Naive thymus-derived CD4-positive, alpha-beta T cell (primary cell): ENCODE measurements around the gene LIF. TPM values are rescaled to one million over a fixed set of nuclear protein-coding genes. Genes with fewer than 3 reads are reported as not detected.
A peak's percentile ranks its signal among the peaks of the same experiment; 100 is the strongest.

ENCODE experiments used
- ATAC-seq: fragments of 150-1000 bp; cut with Tn5 transposase; 2 replicates; pipeline ENCODE4 v1.10.0; 2021; ENCODE audit warnings: mild to moderate bottlenecking, moderate library complexity
- CTCF ChIA-PET: fragments of 350-600 bp; sonication (Branson Sonifier 250); formaldehyde crosslinking; loops from one replicate; lab custom pipeline; 2021; ENCODE audit warnings: antibody characterized with exemption; lab: Charles Lee
- POLR2A ChIA-PET: fragments of 350-600 bp; sonication (Branson Sonifier 250); formaldehyde crosslinking; loops from one replicate; lab custom pipeline; 2021; ENCODE audit warnings: antibody characterized with exemption, inconsistent platforms; lab: Charles Lee
- DNase-seq, 9 donors: peaks; one replicate each; pipeline versions ENCODE4 v3.0.0 to v3.0.0-alpha.2; 2020 to 2022; ENCODE audit warnings: mixed read lengths in 1 of 9
- H3K27ac ChIP-seq: one replicate; pipeline ENCODE4 v1.7.0; 2013; ENCODE audit warnings: mild to moderate bottlenecking, low read depth, low read length, moderate library complexity
- H3K27me3 ChIP-seq, 2 donors: one replicate each; pipeline ENCODE4 v1.7.0; 2013; ENCODE audit warnings: low read length in 2 of 2, mild to moderate bottlenecking in 2 of 2, moderate library complexity in 2 of 2; ENCODE audit not compliant: control insufficient read depth in 2 of 2, insufficient read depth in 2 of 2
- H3K36me3 ChIP-seq, 3 experiments: 1 replicate in 2 of 3; 2 replicates in 1 of 3; pipeline ENCODE4 v1.7.0; 2013; ENCODE audit warnings: low read length in 3 of 3, mild to moderate bottlenecking in 3 of 3, moderate library complexity in 1 of 3; ENCODE audit not compliant: insufficient read depth in 3 of 3, control insufficient read depth in 2 of 3
- H3K4me1 ChIP-seq, 2 donors: one replicate each; pipeline ENCODE4 v1.7.0; 2013; ENCODE audit warnings: low read length in 2 of 2, mild to moderate bottlenecking in 2 of 2, moderate library complexity in 1 of 2; ENCODE audit not compliant: control insufficient read depth in 2 of 2, insufficient read depth in 2 of 2
- H3K4me3 ChIP-seq: 2 replicates; pipeline ENCODE4 v1.7.0; 2013; ENCODE audit warnings: mild to moderate bottlenecking, low read length
- H3K9me3 ChIP-seq, 3 experiments: 1 replicate in 2 of 3; 2 replicates in 1 of 3; pipeline ENCODE4 v1.7.0; 2013; ENCODE audit warnings: low read length in 3 of 3; ENCODE audit not compliant: control insufficient read depth in 2 of 3
- H3K27ac Mint-ChIP-seq, 9 donors: one replicate each; pipeline ENCODE4 v1.8.0; 2020 to 2022; ENCODE audit warnings: mixed read lengths in 9 of 9, mild to moderate bottlenecking in 8 of 9, moderate library complexity in 5 of 9, inconsistent platforms in 2 of 9
- H3K27me3 Mint-ChIP-seq, 5 donors: one replicate each; pipeline ENCODE4 v1.8.0; 2021 to 2022; ENCODE audit warnings: mixed read lengths in 5 of 5, mild to moderate bottlenecking in 1 of 5
- H3K36me3 Mint-ChIP-seq, 5 donors: one replicate each; pipeline ENCODE4 v1.8.0; 2020 to 2022; ENCODE audit warnings: mixed read lengths in 5 of 5, mild to moderate bottlenecking in 3 of 5, inconsistent platforms in 1 of 5
- H3K4me1 Mint-ChIP-seq, 7 donors: one replicate each; pipeline ENCODE4 v1.8.0; 2020 to 2022; ENCODE audit warnings: mixed read lengths in 7 of 7, mild to moderate bottlenecking in 3 of 7, inconsistent platforms in 1 of 7
- H3K4me3 Mint-ChIP-seq, 10 donors: one replicate each; pipeline ENCODE4 v1.8.0; 2020 to 2022; ENCODE audit warnings: mild to moderate bottlenecking in 10 of 10, mixed read lengths in 10 of 10, moderate library complexity in 6 of 10, inconsistent platforms in 2 of 10
- H3K9me3 Mint-ChIP-seq, 11 donors: one replicate each; pipeline ENCODE4 v1.8.0; 2020 to 2022; ENCODE audit warnings: mixed read lengths in 11 of 11, mild to moderate bottlenecking in 4 of 11, inconsistent platforms in 1 of 11, moderate library complexity in 1 of 11
- intact Hi-C, 2 donors: fragments of 100-400 bp; cut with micrococcal nuclease; formaldehyde crosslinking; loops; one replicate each; pipeline ENCODE4 v1.15.1; 2023
- polyA plus RNA-seq, 2 donors: library from polyadenylated mRNA; unstranded; fragments of 300-500 nt; fragmentation: Illumina TruSeq; gene quantifications; one replicate each; pipeline ENCODE4 v1.2.3, GENCODE V29; 2021
- total RNA-seq, 6 experiments: library from RNA in 5 of 6; stranded (reverse) in 5 of 6; gene quantifications; 1 replicate in 5 of 6; 2 replicates in 1 of 6; pipeline ENCODE4 v1.2.3 and lab custom pipeline; 2021 to 2026

LIF gene
- total and polyA plus RNA-seq, 7 experiments from 2014 or later, result 0.64 to 260 (median 0.98) TPM; not detected in 4

DNA sequence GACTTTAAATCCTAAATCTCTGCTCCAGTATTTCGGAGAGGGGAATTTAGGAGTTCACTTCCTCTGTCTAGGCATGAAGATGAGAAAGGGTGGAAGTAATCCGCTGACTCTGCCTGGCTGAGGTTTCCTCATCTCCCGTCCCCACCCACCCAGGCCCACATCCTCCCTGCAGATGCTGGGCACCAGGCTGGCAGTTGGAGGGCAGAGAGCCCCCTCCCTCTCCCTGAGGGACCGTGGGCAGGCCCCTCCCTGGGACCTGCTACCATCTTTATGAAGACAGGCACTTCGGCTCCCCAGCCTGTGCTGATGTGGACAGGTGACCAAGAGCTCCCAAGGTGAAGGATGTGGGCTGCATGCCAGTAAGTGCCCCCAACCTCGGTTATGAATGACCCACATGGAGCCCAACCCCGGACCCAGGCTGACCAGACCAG, 36.1 kb upstream of the LIF start:
- Histone ChIP-seq H3K36me3 (peaks cover 0 to 15% (median 0%) of the 10 kb centered on the region in 3 experiments), H3K27ac (no peak overlapping the region), H3K4me1 (peaks cover 2 to 10% of the 10 kb centered on the region in 2 donors), H3K4me3 (no peak overlapping the region), H3K9me3 (no peaks in the 10 kb centered on the region), H3K27me3 (no peaks in the 10 kb centered on the region)
- peaks cover 0 to 2% (median 0%) of the 10 kb centered on the region in 11 donors for H3K9me3 Mint-ChIP-seq
- no peaks in the 10 kb centered on the region for H3K27me3 Mint-ChIP-seq
- ChIA-PET POLR2A (interaction anchor here (1.3 to 2.5 kb wide), 3 partner anchors 8 to 18 kb away, joined by 3 to 7 read pairs (median 3); no protein-coding TSS in a partner anchor), CTCF (interaction anchor here (0.9 to 8.8 kb wide), 5 partner anchors 17 to 174 kb away, joined by 3 to 85 read pairs (median 5); partner anchors contain the start of gene OSM)
- peak overlapping the region in 1 of 10 donors; percentile 70 for H3K4me3 Mint-ChIP-seq
- peaks cover 0 to 25% (median 7%) of the 10 kb centered on the region in 5 donors for H3K36me3 Mint-ChIP-seq
- no peak for ATAC-seq
- H3K27ac Mint-ChIP-seq, result peak overlapping the region in 1 of 9 donors; percentile 73
- peaks cover 17 to 62% (median 24%) of the 10 kb centered on the region in 7 donors for H3K4me1 Mint-ChIP-seq
- no peak for DNase-seq
- intact Hi-C loops, result no loop called here

DNA sequence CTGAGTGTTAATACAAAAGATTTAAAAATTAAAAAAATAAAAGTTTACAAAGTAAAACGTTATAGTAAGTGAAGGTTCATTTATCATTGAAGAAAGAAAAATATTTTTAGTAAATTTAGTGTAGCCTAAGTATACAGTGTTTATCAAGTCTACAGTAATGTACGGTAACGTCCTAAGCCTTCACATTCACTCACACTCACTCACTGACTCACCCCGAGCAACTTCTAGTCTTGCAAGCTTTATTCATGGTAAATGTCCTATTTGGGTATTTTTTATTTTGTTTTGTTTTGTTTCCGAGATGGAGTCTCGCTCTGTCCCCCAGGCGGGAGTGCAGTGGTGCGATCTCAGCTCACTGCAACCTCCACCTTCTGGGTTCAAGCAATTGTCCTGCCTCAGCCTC, 33.9 kb upstream of the LIF start:
- Mint-ChIP-seq H3K27ac (no peak overlapping the region), H3K36me3 (peaks cover 0 to 31% (median 5%) of the 10 kb centered on the region in 5 donors), H3K27me3 (no peaks in the 10 kb centered on the region), H3K9me3 (peaks cover 0 to 2% (median 0%) of the 10 kb centered on the region in 11 donors), H3K4me3 (no peak overlapping the region), H3K4me1 (peaks cover 22 to 68% (median 36%) of the 10 kb centered on the region in 7 donors)
- ChIA-PET POLR2A (interaction anchor here (0.6 to 1.4 kb wide), 5 partner anchors 9 to 225 kb away, joined by 3 to 5 read pairs (median 3); partner anchors contain the start of gene CASTOR1), CTCF (interaction anchor here (0.8 to 1.3 kb wide), 2 partner anchors 109 to 172 kb away, joined by 4 to 5 read pairs; no protein-coding TSS in a partner anchor)
- Histone ChIP-seq H3K9me3 (no peaks in the 10 kb centered on the region), H3K27me3 (no peaks in the 10 kb centered on the region), H3K36me3 (peaks cover 0 to 5% (median 0%) of the 10 kb centered on the region in 3 experiments), H3K4me1 (peaks cover 5 to 20% of the 10 kb centered on the region in 2 donors), H3K4me3 (no peak overlapping the region), H3K27ac (no peak overlapping the region)
- no peak for ATAC-seq
- no peak for DNase-seq
- intact Hi-C loops, result no loop called here

DNA sequence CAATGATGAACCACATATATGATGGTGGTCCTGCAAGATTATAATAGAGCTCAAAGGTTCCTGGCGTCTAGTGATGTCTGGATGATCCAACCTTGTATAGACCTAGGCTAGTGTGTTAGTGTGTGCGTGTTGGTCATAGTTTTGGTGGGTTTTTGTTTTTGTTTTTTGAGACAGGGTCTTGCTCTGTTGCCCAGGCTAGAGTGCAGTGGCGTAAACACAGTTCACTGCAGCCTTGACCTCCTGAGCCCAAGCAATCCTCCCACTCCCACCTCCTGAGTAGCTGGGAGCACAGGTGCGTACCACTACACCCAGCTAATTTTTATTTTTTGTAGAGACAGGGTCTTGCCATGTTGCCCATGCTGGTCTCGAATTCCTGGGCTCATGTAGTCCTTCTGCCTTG, 33.4 kb upstream of the LIF start:
- ChIA-PET POLR2A (interaction anchor here (0.6 to 2.6 kb wide), 4 partner anchors 9 to 176 kb away, joined by 3 to 11 read pairs (median 4); partner anchors contain the start of genes CASTOR1 and OSM), CTCF (interaction anchor here (0.8 to 1.5 kb wide), 4 partner anchors 8 to 172 kb away, joined by 3 to 7 read pairs (median 4); no protein-coding TSS in a partner anchor)
- no peaks in the 10 kb centered on the region for H3K27me3 ChIP-seq
- Mint-ChIP-seq H3K36me3 (peaks cover 0 to 33% (median 3%) of the 10 kb centered on the region in 5 donors), H3K27me3 (no peaks in the 10 kb centered on the region), H3K4me1 (peaks cover 27 to 69% (median 38%) of the 10 kb centered on the region in 7 donors), H3K27ac (no peak overlapping the region), H3K4me3 (peak overlapping the region in 1 of 10 donors; percentile 37), H3K9me3 (peaks cover 0 to 2% (median 0%) of the 10 kb centered on the region in 11 donors)
- no peak for ATAC-seq
- H3K4me1 ChIP-seq, result peaks cover 5 to 24% of the 10 kb centered on the region in 2 donors
- no peak overlapping the region for H3K27ac ChIP-seq
- DNase-seq, result no peak
- H3K36me3 ChIP-seq, result no peaks in the 10 kb centered on the region
- intact Hi-C loops, result no loop called here
- H3K4me3 ChIP-seq, result no peak overlapping the region
- no peaks in the 10 kb centered on the region for H3K9me3 ChIP-seq

DNA sequence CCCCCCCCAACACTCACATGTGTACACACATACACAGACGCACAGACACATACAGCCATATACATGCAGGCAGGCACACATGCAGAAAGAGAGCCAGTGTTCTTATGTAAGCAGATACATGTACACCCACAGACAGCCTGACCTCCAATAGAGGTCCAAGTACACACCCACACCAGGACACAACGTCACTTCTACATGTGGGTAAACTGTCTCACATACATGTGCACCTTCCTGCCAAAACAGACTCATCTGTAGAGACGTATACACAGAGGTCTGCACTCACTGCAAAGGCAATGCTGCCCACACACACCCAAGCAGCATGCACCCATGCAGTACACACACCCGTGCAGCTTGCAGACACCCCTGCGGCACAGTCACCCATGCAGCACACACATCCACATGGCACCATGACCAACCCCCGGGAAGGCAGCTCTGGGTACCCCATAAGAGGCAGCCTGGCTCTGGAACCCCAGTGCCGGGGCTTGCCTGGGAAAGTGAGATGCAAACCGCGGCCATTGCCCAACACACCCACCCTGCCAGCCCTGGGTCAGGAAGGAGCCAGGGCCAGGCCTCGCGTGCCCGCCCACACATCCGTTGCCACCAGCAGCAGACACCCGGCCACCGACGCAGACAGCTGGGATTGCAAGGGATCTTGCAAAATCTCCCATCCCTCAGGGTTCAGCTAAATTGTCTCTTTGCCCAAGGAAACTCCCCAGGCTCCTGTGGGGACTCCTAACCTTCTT, 32.7 kb upstream of the LIF start:
- peak overlapping the region in 1 of 9 donors; percentile 22 for H3K27ac Mint-ChIP-seq
- POLR2A ChIA-PET, result interaction anchor here (0.6 to 2.6 kb wide), 3 partner anchors 10 to 420 kb away, joined by 4 to 11 read pairs (median 4); partner anchors contain the start of genes CASTOR1 and OSM
- CTCF ChIA-PET, result interaction anchor here (0.6 to 1.5 kb wide), 4 partner anchors 9 to 711 kb away, joined by 3 to 7 read pairs (median 6); no protein-coding TSS in a partner anchor
- peaks cover 5 to 24% of the 10 kb centered on the region in 2 donors for H3K4me1 ChIP-seq
- intact Hi-C loops, result no loop called here
- H3K4me3 Mint-ChIP-seq, result peak overlapping the region in 2 of 10 donors; percentile 19 to 37
- H3K27me3 ChIP-seq, result no peaks in the 10 kb centered on the region
- peaks cover 0 to 38% (median 0%) of the 10 kb centered on the region in 5 donors for H3K36me3 Mint-ChIP-seq
- no peaks in the 10 kb centered on the region for H3K27me3 Mint-ChIP-seq
- H3K4me3 ChIP-seq, result no peak overlapping the region
- peaks cover 0 to 2% (median 0%) of the 10 kb centered on the region in 11 donors for H3K9me3 Mint-ChIP-seq
- no peaks in the 10 kb centered on the region for H3K36me3 ChIP-seq
- peak; percentile 63 for ATAC-seq
- H3K9me3 ChIP-seq, result no peaks in the 10 kb centered on the region
- H3K4me1 Mint-ChIP-seq, result peaks cover 32 to 69% (median 37%) of the 10 kb centered on the region in 7 donors
- DNase-seq, result no peak
- H3K27ac ChIP-seq, result no peak overlapping the region

DNA sequence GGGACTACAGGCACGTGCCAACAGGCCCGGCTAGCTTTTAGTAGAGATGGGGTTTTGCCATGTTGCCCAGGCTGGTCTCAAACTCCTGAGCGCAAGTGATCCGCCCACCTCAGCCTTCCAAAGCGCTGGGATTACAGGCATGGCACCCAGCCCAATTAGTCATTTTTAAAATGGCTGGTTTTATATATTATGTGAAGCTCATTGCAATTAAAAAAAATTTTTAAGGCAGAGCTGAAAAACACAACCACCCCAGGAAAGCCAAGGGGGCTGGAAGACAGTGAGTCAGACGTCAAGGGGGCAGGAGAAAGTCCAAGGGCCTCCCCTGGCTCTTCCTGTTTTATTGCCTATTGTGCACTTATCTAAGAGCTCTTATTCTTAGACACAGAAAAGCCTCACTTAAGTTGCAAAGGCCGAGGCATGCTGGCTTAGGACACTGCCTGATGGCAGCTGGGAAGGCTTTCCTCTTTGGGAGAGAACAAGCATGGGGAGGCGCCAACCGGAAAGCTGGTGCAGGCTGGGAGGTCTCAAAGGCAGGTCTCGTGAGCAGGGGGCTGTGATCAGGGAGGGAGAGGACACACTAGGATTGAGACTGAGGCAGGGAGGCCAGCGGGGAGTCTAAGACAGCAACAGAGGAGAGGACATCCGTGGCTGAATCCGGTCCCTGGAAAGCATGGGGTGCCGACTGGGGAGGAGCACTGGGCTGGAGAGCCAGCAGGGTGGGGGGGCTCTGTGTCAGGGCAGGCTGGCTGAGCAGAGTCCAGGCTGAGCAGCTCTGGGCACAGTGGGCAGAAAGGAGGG, 31.2 kb upstream of the LIF start:
- Mint-ChIP-seq H3K9me3 (peaks cover 0 to 2% (median 0%) of the 10 kb centered on the region in 11 donors), H3K36me3 (peaks cover 0 to 36% (median 0%) of the 10 kb centered on the region in 5 donors), H3K4me1 (peaks cover 36 to 71% (median 42%) of the 10 kb centered on the region in 7 donors), H3K27me3 (no peaks in the 10 kb centered on the region), H3K4me3 (peak overlapping the region in 1 of 10 donors; percentile 53), H3K27ac (peak overlapping the region in 2 of 9 donors; percentile 43 to 56)
- intact Hi-C loops, result no loop called here
- H3K4me3 ChIP-seq, result no peak overlapping the region
- ChIA-PET POLR2A (interaction anchor here (0.5 to 2.6 kb wide), 2 partner anchors 11 to 863 kb away, joined by 3 to 11 read pairs; partner anchors contain the start of gene OSM), CTCF (interaction anchor here (1.0 to 3.4 kb wide), 2 partner anchors 9 to 16 kb away, joined by 3 to 20 read pairs; no protein-coding TSS in a partner anchor)
- no peak for ATAC-seq
- no peaks in the 10 kb centered on the region for H3K9me3 ChIP-seq
- peaks cover 5 to 20% of the 10 kb centered on the region in 2 donors for H3K4me1 ChIP-seq
- H3K27ac ChIP-seq, result no peak overlapping the region
- H3K36me3 ChIP-seq, result no peaks in the 10 kb centered on the region
- DNase-seq, result no peak
- H3K27me3 ChIP-seq, result no peaks in the 10 kb centered on the region
